HCT116 (cell line): ENCODE data around the gene ULBP1.

Experiments used
- ATF3 ChIP-seq: IDR thresholded peaks from 2 replicates; pipeline ENCODE4 v1.6.1; 2012
- CEBPB ChIP-seq: IDR thresholded peaks from 2 replicates; pipeline ENCODE4 v1.6.1; 2012; ENCODE audit warnings: low read depth
- CTCF ChIP-seq, 3 experiments: fragments of 200-600 bp in 1 of 3; sonication (generic) in 1 of 3; IDR thresholded peaks in 2 of 3; conservative IDR thresholded peaks in 1 of 3; 2 replicates each; pipeline ENCODE4 v1.5.1; 2012 to 2017; ENCODE audit warnings: low read depth in 2 of 3, low read length in 2 of 3, antibody characterized with exemption in 1 of 3, borderline replicate concordance in 1 of 3, control low read depth in 1 of 3, mild to moderate bottlenecking in 1 of 3, mixed read lengths in 1 of 3, mixed run types in 1 of 3, moderate library complexity in 1 of 3; ENCODE audit not compliant: insufficient read depth in 1 of 3
- EZH2 ChIP-seq: fragments of 200-600 bp; sonication (generic); IDR thresholded peaks from 2 replicates; pipeline ENCODE4 v1.6.1; 2017; ENCODE audit warnings: antibody characterized with exemption, mixed run types
- EZH2phosphoT487 ChIP-seq: fragments of 200-600 bp; IDR thresholded peaks from 2 replicates; pipeline ENCODE4 v1.6.1; 2018; ENCODE audit warnings: antibody characterized with exemption, borderline replicate concordance
- POLR2A ChIP-seq: IDR thresholded peaks from 2 replicates; pipeline ENCODE4 v1.7.0; 2011; ENCODE audit warnings: borderline replicate concordance; ENCODE audit not compliant: insufficient read depth, insufficient read length; ENCODE audit errors: extremely low read depth
- POLR2AphosphoS5 ChIP-seq: IDR thresholded peaks from 2 replicates; pipeline ENCODE4 v1.6.1; 2011; ENCODE audit warnings: mild to moderate bottlenecking, low read depth, low read length, moderate library complexity
- RAD21 ChIP-seq: IDR thresholded peaks from 2 replicates; pipeline ENCODE4 v1.6.1; 2012; ENCODE audit warnings: low read depth, mild to moderate bottlenecking
- REST ChIP-seq: IDR thresholded peaks from 2 replicates; pipeline ENCODE4 v1.6.1; 2012; ENCODE audit warnings: low read depth
- SP1 ChIP-seq: IDR thresholded peaks from 2 replicates; pipeline ENCODE4 v1.6.1; 2012; ENCODE audit warnings: low read depth
- SRF ChIP-seq: IDR thresholded peaks from 2 replicates; pipeline ENCODE4 v1.6.1; 2012; ENCODE audit warnings: low read depth
- YY1 ChIP-seq: IDR thresholded peaks from 2 replicates; pipeline ENCODE4 v1.6.1; 2011; ENCODE audit warnings: low read length, low read depth, moderate library complexity, mild to moderate bottlenecking; ENCODE audit not compliant: insufficient replicate concordance; ENCODE audit errors: extremely low read depth
- ZFX ChIP-seq: fragments of 450-650 bp; IDR thresholded peaks from 2 replicates; pipeline ENCODE4 v1.6.1; 2017

DNA sequence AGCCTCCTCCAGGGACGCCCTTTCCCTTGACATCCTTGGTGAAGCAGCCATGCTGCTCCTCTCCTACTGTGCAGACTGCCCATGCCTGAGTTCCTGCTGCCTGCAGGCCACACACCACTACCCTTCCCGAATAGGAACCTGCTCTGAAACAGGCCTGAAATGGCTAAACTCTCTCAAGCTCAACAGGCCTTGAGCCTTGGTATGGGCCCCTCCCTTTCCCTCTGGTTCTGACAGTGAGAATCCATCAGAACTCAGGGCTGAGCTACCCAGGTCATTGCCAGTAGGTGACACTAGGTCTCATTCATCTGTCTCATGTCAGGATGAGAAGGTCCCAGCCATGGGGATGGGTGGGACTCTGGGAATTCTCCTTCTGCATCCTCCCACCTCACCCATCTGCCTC lies 35.9 kb downstream of the ULBP1 start:
- TF ChIP-seq EZH2 (no peak), CTCF (IDR thresholded peaks at IDR 0.05 in 2 of 3, conservative IDR thresholded peaks at IDR 0.05 in 1 of 3; ENCODE audit: borderline replicate concordance in 1 of 3, insufficient read depth in 1 of 3, low read depth in 2 of 3, low read length in 2 of 3) (no peak), ATF3 (no peak), CEBPB (no peak), POLR2A (no peak), EZH2phosphoT487 (no peak), POLR2AphosphoS5 (no peak), ZFX (no peak), SP1 (no peak), RAD21 (no peak), SRF (no peak), REST (no peak), YY1 (no peak)
